ENCODE data around the gene MPDZ. TPM values are rescaled to one million over a fixed set of nuclear protein-coding genes. Genes with fewer than 3 reads are reported as not detected.
A peak's percentile ranks its signal among the peaks of the same experiment; 100 is the strongest.

The MPDZ gene
- total and polyA plus RNA-seq, 2 of the 13 experiments (the other 11 are each of a cell fraction or from before 2014, with no cell fraction given), result 12.4 to 14.7 TPM

DNA sequence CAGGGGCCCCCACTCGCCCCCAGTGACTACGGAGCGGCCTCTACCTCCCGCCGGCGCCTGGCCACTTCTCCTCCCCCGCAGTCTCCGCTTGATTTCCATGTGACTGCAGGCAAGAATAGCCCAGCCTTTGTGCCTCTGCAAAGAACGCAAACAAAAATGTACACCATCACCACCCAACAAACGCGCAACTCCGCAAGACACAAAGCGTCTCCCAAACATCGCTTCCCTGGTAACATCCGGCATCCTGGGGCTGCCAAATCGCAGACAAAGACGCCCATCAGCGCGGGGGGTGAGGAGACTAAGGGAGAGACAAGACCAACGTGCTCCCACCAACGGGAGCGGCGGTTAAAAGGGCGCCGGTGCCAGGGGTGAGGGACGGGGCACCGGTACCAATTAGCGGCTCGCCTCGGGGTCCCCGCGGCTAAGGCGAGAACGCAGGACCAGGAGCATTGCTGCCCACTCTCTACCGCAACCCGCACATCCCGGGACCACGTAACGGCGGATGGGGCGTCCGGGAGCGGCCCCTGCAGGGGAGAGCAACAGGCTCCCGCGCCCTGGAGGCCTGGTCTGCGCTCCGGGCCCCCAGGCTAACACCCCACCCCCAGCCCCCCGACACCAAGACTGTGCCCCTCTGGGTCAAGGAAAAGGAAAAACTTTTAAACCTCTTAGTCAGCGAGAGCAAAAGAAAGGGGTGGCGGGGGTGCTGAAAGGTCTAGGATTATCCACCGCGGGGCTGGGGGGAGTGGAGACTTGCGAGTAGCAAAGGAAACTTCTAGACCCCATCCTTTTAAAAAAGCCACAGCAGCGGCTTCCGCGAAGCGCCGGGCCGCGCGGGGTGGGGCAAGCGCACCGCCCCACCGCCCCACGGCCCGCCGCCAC is 885 bp downstream of the MPDZ start (continued):
- TF ChIP-seq ZNF609 (CRISPR knock-in tag; IDR thresholded peaks at IDR 0.05; ENCODE audit: borderline replicate concordance), result no peak
- no peak for TF ChIP-seq POGZ (CRISPR knock-in tag; IDR thresholded peaks at IDR 0.05)
- no peak for TF ChIP-seq ZNF24 (IDR thresholded peaks at IDR 0.05)
- TF ChIP-seq ZNF652 (CRISPR knock-in tag; IDR thresholded peaks at IDR 0.05; ENCODE audit: borderline replicate concordance, low read depth), result no peak
- no peak for TF ChIP-seq ZNF557 (CRISPR knock-in tag; IDR thresholded peaks at IDR 0.05)
- TF ChIP-seq GABPA (IDR thresholded peaks at IDR 0.05; ENCODE audit: low read depth, low read length), result no peak
- TF ChIP-seq GABPA (CRISPR knock-in tag; IDR thresholded peaks at IDR 0.05; ENCODE audit: low read depth), result no peak
- TF ChIP-seq ZNF552 (CRISPR knock-in tag; IDR thresholded peaks at IDR 0.05; ENCODE audit: borderline replicate concordance), result no peak
- TF ChIP-seq YY1 (IDR thresholded peaks at IDR 0.05; ENCODE audit: insufficient read depth, insufficient replicate concordance, low read depth, low read length), result no peak
- TF ChIP-seq ZNF12 (CRISPR knock-in tag; IDR thresholded peaks at IDR 0.05), result no peak
- TF ChIP-seq FOSL2 (CRISPR knock-in tag; IDR thresholded peaks at IDR 0.05), result no peak
- TF ChIP-seq KLF15 (CRISPR knock-in tag; IDR thresholded peaks at IDR 0.05; ENCODE audit: borderline replicate concordance), result no peak
- TF ChIP-seq, protein P1, sequence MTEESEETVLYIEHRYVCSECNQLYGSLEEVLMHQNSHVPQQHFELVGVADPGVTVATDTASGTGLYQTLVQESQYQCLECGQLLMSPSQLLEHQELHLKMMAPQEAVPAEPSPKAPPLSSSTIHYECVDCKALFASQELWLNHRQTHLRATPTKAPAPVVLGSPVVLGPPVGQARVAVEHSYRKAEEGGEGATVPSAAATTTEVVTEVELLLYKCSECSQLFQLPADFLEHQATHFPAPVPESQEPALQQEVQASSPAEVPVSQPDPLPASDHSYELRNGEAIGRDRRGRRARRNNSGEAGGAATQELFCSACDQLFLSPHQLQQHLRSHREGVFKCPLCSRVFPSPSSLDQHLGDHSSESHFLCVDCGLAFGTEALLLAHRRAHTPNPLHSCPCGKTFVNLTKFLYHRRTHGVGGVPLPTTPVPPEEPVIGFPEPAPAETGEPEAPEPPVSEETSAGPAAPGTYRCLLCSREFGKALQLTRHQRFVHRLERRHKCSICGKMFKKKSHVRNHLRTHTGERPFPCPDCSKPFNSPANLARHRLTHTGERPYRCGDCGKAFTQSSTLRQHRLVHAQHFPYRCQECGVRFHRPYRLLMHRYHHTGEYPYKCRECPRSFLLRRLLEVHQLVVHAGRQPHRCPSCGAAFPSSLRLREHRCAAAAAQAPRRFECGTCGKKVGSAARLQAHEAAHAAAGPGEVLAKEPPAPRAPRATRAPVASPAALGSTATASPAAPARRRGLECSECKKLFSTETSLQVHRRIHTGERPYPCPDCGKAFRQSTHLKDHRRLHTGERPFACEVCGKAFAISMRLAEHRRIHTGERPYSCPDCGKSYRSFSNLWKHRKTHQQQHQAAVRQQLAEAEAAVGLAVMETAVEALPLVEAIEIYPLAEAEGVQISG (CRISPR knock-in tag; IDR thresholded peaks at IDR 0.05), result 0 out of 2 replicates have a peak, but pooled peaks have one; percentile 28
- TF ChIP-seq, protein P2, sequence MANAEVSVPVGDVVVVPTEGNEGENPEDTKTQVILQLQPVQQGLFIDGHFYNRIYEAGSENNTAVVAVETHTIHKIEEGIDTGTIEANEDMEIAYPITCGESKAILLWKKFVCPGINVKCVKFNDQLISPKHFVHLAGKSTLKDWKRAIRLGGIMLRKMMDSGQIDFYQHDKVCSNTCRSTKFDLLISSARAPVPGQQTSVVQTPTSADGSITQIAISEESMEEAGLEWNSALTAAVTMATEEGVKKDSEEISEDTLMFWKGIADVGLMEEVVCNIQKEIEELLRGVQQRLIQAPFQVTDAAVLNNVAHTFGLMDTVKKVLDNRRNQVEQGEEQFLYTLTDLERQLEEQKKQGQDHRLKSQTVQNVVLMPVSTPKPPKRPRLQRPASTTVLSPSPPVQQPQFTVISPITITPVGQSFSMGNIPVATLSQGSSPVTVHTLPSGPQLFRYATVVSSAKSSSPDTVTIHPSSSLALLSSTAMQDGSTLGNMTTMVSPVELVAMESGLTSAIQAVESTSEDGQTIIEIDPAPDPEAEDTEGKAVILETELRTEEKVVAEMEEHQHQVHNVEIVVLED (CRISPR knock-in tag; IDR thresholded peaks at IDR 0.05; ENCODE audit: borderline replicate concordance), result no peak
- no peak for TF ChIP-seq RXRB (CRISPR knock-in tag; IDR thresholded peaks at IDR 0.05; ENCODE audit: borderline replicate concordance)
- TF ChIP-seq ARNT (IDR thresholded peaks at IDR 0.05), result no peak
- no peak for TF ChIP-seq SCMH1 (CRISPR knock-in tag; IDR thresholded peaks at IDR 0.05; ENCODE audit: borderline replicate concordance)
- no peak for TF ChIP-seq ZNF749 (CRISPR knock-in tag; IDR thresholded peaks at IDR 0.05; ENCODE audit: borderline replicate concordance)
- no peak for TF ChIP-seq ZNF639 (CRISPR knock-in tag; conservative IDR thresholded peaks at IDR 0.05)
